Esophagus muscularis mucosa (tissue), 3 donors: Measurements from ENCODE around the gene TENM3.

Experiments
- CTCF ChIP-seq, 3 experiments: fragments of 200-600 bp in 2 of 3; fragments of 450-650 bp in 1 of 3; sonication (generic) in 2 of 3; IDR thresholded peaks; one replicate each; pipeline ENCODE4 v1.5.1; 2017 to 2019; ENCODE audit warnings: antibody characterized with exemption in 3 of 3, mild to moderate bottlenecking in 2 of 3, moderate library complexity in 1 of 3
- POLR2A ChIP-seq: fragments of 450-650 bp; IDR thresholded peaks from one replicate; pipeline ENCODE4 v1.6.1; 2017; ENCODE audit warnings: antibody characterized with exemption, moderate library complexity, mild to moderate bottlenecking, low read depth

- TF ChIP-seq CTCF (IDR thresholded peaks at IDR 0.05) (no peak), POLR2A (no peak)
Observed at GRCh38 chr4:182223708-182224107, 19.5 kb upstream of the TENM3 start.
